Neuronal stem cell (in vitro differentiated cells): Measurements from ENCODE around the gene MORN3.

Experiments
- DNase-seq: peaks from one replicate; pipeline ENCODE4 v3.0.0-alpha.2; 2013; ENCODE audit warnings: low spot score
- H2AFZ ChIP-seq: one replicate; pipeline ENCODE4 v1.6.1; 2013; ENCODE audit warnings: mild to moderate bottlenecking, low read length, inconsistent platforms
- H2AK5ac ChIP-seq: 2 replicates; pipeline ENCODE4 v1.6.1; 2013; ENCODE audit warnings: low read depth, mild to moderate bottlenecking, inconsistent platforms, low read length, moderate library complexity, mixed read lengths
- H2BK120ac ChIP-seq: 2 replicates; pipeline ENCODE4 v1.6.1; 2013; ENCODE audit warnings: low read depth, mild to moderate bottlenecking, inconsistent platforms, low read length, moderate library complexity, mixed read lengths
- H2BK12ac ChIP-seq: one replicate; pipeline ENCODE4 v1.6.1; 2013; ENCODE audit warnings: low read length, inconsistent platforms
- H2BK15ac ChIP-seq: 2 replicates; pipeline ENCODE4 v1.6.1; 2013; ENCODE audit warnings: mild to moderate bottlenecking, low read length, inconsistent platforms, mixed read lengths
- H2BK5ac ChIP-seq: one replicate; pipeline ENCODE4 v1.6.1; 2013; ENCODE audit warnings: inconsistent platforms, mild to moderate bottlenecking, low read length, moderate library complexity
- H3K14ac ChIP-seq: one replicate; pipeline ENCODE4 v1.6.1; 2013; ENCODE audit warnings: low read length, inconsistent platforms
- H3K18ac ChIP-seq: 2 replicates; pipeline ENCODE4 v1.6.1; 2013; ENCODE audit warnings: low read length, inconsistent platforms
- H3K23ac ChIP-seq: 2 replicates; pipeline ENCODE4 v1.6.1; 2013; ENCODE audit warnings: low read depth, mild to moderate bottlenecking, mixed read lengths, low read length, inconsistent platforms; ENCODE audit not compliant: poor library complexity
- H3K27ac ChIP-seq: replicated peaks from 3 replicates; pipeline ENCODE4 v1.5.1; 2013; ENCODE audit warnings: low read length, inconsistent platforms
- H3K27me3 ChIP-seq, 3 experiments: 2 replicates each; pipeline ENCODE4 v1.6.1; 2013; ENCODE audit warnings: low read length in 3 of 3, mild to moderate bottlenecking in 2 of 3, inconsistent platforms in 1 of 3, low read depth in 1 of 3, mixed read lengths in 1 of 3, moderate library complexity in 1 of 3; ENCODE audit not compliant: control insufficient read depth in 3 of 3, insufficient read depth in 3 of 3
- H3K36me3 ChIP-seq, 2 donors: replicated peaks in 1 of 2; 2 replicates each; pipeline ENCODE4 v1.6.1; 2013; ENCODE audit warnings: low read length in 2 of 2; ENCODE audit not compliant: control insufficient read depth in 2 of 2, insufficient read depth in 2 of 2
- H3K4ac ChIP-seq: 2 replicates; pipeline ENCODE4 v1.6.1; 2013; ENCODE audit warnings: inconsistent platforms, mild to moderate bottlenecking, low read length, moderate library complexity
- H3K4me1 ChIP-seq, 2 donors: 1 replicate in 1 of 2; 2 replicates in 1 of 2; pipeline ENCODE4 v1.6.1; 2013; ENCODE audit warnings: low read length in 2 of 2, low read depth in 1 of 2; ENCODE audit not compliant: control insufficient read depth in 2 of 2, insufficient read depth in 1 of 2
- H3K4me2 ChIP-seq: one replicate; pipeline ENCODE4 v1.6.1; 2013; ENCODE audit warnings: mild to moderate bottlenecking, low read length, inconsistent platforms; ENCODE audit not compliant: insufficient read depth, poor library complexity, severe bottlenecking
- H3K4me3 ChIP-seq, 2 donors: 2 replicates each; pipeline ENCODE4 v1.5.1; 2013; ENCODE audit warnings: low read length in 2 of 2, mild to moderate bottlenecking in 2 of 2, inconsistent platforms in 1 of 2, moderate library complexity in 1 of 2
- H3K79me1 ChIP-seq: one replicate; pipeline ENCODE4 v1.6.1; 2013; ENCODE audit warnings: low read depth, mild to moderate bottlenecking, inconsistent platforms, low read length, moderate library complexity
- H3K9ac ChIP-seq: one replicate; pipeline ENCODE4 v1.6.1; 2013; ENCODE audit warnings: mild to moderate bottlenecking, low read depth, low read length, inconsistent platforms; ENCODE audit not compliant: poor library complexity
- H3K9me3 ChIP-seq, 2 donors: replicated peaks in 1 of 2; 2 replicates each; pipeline versions ENCODE3 to v1.6.1; 2013; ENCODE audit warnings: low read length in 2 of 2, mild to moderate bottlenecking in 2 of 2, inconsistent platforms in 1 of 2, low read depth in 1 of 2, mixed read lengths in 1 of 2, moderate library complexity in 1 of 2; ENCODE audit not compliant: control insufficient read depth in 2 of 2, insufficient read depth in 1 of 2
- H4K8ac ChIP-seq: one replicate; pipeline ENCODE4 v1.6.1; 2013; ENCODE audit warnings: low read depth, mild to moderate bottlenecking, inconsistent platforms, low read length, moderate library complexity
- H4K91ac ChIP-seq: one replicate; pipeline ENCODE4 v1.6.1; 2013; ENCODE audit warnings: low read length, low read depth, mild to moderate bottlenecking, inconsistent platforms; ENCODE audit not compliant: poor library complexity
- WGBS, 2 donors: extraction: QIAGEN DNeasy Blood & Tissue Kit; methylation state at CpG; one replicate each; pipeline ENCODE4 v1.1.7; 2013; ENCODE audit warnings: missing lambda C conversion rate in 2 of 2, mixed read lengths in 1 of 2; ENCODE audit not compliant: insufficient read length in 2 of 2, insufficient replicate concordance in 1 of 2; ENCODE audit errors: extremely low coverage in 2 of 2; 5-methylcytosine and 5-hydroxymethylcytosine counted together

The MORN3 gene

DNA sequence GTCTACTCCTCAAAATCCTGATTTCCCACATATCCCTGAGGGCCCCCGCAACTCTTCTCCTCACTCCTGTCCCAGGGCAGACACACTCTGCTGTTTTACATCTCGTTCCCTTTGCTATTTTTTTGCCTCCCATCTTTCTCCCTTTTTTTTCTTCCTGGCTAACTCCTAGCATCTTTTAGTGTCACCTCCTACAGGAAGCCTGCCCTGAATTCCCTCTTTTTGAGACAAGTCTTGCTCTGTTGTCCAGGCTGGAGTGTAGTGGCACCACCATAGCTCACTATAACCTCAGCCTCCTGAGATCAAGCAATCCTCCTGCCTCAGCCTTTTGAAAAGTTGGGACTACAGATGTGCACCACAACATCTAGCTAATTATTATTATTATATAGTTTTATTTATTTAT is 13.3 kb downstream of the MORN3 start:
- no peak overlapping the region for H2BK120ac ChIP-seq
- H3K9me3 ChIP-seq = no peaks in the 10 kb centered on the region
- no CpG with 5 or more reads among the region's 2 CpGs for WGBS, 2 donors

DNA sequence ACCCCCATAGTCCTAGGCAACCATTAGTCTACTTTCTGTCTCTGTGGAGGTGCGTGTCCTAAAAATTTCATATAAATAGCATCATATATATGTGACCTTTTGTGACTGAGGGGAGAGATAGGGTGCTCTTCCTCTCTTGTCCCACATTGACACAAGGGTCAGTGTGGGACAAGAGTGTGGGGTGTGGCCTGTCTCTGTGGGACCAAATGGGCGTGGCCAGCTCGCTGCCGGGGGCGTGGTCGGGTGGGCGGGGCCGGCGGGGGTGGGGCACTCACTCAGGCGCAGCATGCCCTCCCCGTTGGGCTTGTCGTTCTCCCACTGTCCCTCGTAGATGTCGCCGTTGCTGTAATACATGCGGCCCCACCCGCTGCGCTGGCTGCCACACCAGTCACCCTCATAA is 15.5 kb downstream of the MORN3 start:
- no peak overlapping the region for H2AFZ ChIP-seq
- H4K91ac ChIP-seq = no peak overlapping the region

More for the DNA sequence above, 13.3 kb downstream of the MORN3 start:
- no peak for DNase-seq
- Histone ChIP-seq H3K79me1 (no peaks in the 10 kb centered on the region), H4K91ac (no peak overlapping the region), H2AFZ (no peak overlapping the region), H2AK5ac (no peak overlapping the region), H3K4me3 (no peak overlapping the region), H3K18ac (no peak overlapping the region), H3K14ac (no peak overlapping the region), H3K36me3 (no peaks in the 10 kb centered on the region), H3K4ac (no peak overlapping the region), H3K9ac (no peak overlapping the region), H2BK12ac (no peak overlapping the region), H3K4me2 (no peak overlapping the region), H2BK15ac (no peak overlapping the region), H3K27ac (no peak overlapping the region), H3K23ac (no peak overlapping the region), H4K8ac (no peak overlapping the region), H3K27me3 (no peaks in the 10 kb centered on the region), H2BK5ac (no peak overlapping the region), H3K4me1 (peaks cover 9 to 10% of the 10 kb centered on the region in 2 donors)

GRCh38 chr12:121652767-121653497 is 16.5 kb downstream of the MORN3 start:
- Histone ChIP-seq H2AK5ac (peak overlapping the region; percentile 96), H3K18ac (peak overlapping the region; percentile 77), H3K27ac (no peak overlapping the region), H2BK120ac (no peak overlapping the region), H3K36me3 (no peaks in the 10 kb centered on the region), H3K9me3 (no peaks in the 10 kb centered on the region), H2AFZ (no peak overlapping the region), H3K4me3 (no peak overlapping the region), H4K91ac (no peak overlapping the region), H3K4me2 (no peak overlapping the region), H2BK15ac (peak overlapping the region; percentile 63), H3K9ac (peak overlapping the region; percentile 40), H3K4me1 (no peaks in the 10 kb centered on the region), H3K23ac (no peak overlapping the region), H2BK12ac (peak overlapping the region; percentile 18), H2BK5ac (no peak overlapping the region), H3K14ac (no peak overlapping the region), H4K8ac (no peak overlapping the region), H3K27me3 (no peaks in the 10 kb centered on the region), H3K4ac (peak overlapping the region; percentile 43), H3K79me1 (no peaks in the 10 kb centered on the region)
- no CpG with 5 or more reads among the region's 16 CpGs for WGBS, 2 donors
- no peak for DNase-seq

More for the DNA sequence above, 15.5 kb downstream of the MORN3 start:
- no peak overlapping the region for H2BK12ac ChIP-seq
- H3K4me3 ChIP-seq = no peak overlapping the region
- no peaks in the 10 kb centered on the region for H3K36me3 ChIP-seq
- peak overlapping the region; percentile 21 for H3K9ac ChIP-seq
- H3K14ac ChIP-seq = no peak overlapping the region
- no peaks in the 10 kb centered on the region for H3K9me3 ChIP-seq
- H3K4me1 ChIP-seq = peaks cover 6% of the 10 kb centered on the region in 2 donors
- no peak overlapping the region for H4K8ac ChIP-seq
- no peak overlapping the region for H2BK15ac ChIP-seq
- H3K18ac ChIP-seq = peak overlapping the region; percentile 46
- H3K23ac ChIP-seq = no peak overlapping the region
- H2AK5ac ChIP-seq = no peak overlapping the region
- no peak overlapping the region for H2BK5ac ChIP-seq
- no peak overlapping the region for H3K4me2 ChIP-seq
- DNase-seq = no peak
- no peaks in the 10 kb centered on the region for H3K79me1 ChIP-seq
- H3K27me3 ChIP-seq = no peaks in the 10 kb centered on the region
- WGBS, 2 donors = no CpG with 5 or more reads among the region's 18 CpGs
- no peak overlapping the region for H3K4ac ChIP-seq
- no peak overlapping the region for H2BK120ac ChIP-seq
- H3K27ac ChIP-seq = no peak overlapping the region

- Histone ChIP-seq H2AK5ac (no peak overlapping the region), H2BK15ac (no peak overlapping the region), H3K9ac (no peak overlapping the region), H4K91ac (no peak overlapping the region), H3K4me3 (no peak overlapping the region), H2AFZ (no peak overlapping the region), H3K27ac (no peak overlapping the region), H3K4me2 (no peak overlapping the region), H3K18ac (no peak overlapping the region), H3K9me3 (no peaks in the 10 kb centered on the region), H3K4me1 (no peaks in the 10 kb centered on the region), H3K27me3 (no peaks in the 10 kb centered on the region), H2BK5ac (no peak overlapping the region), H3K79me1 (no peaks in the 10 kb centered on the region), H3K36me3 (no peaks in the 10 kb centered on the region), H4K8ac (no peak overlapping the region), H3K14ac (no peak overlapping the region), H2BK120ac (no peak overlapping the region), H3K4ac (no peak overlapping the region), H2BK12ac (no peak overlapping the region), H3K23ac (no peak overlapping the region)
- no peak for DNase-seq
- WGBS, 2 donors = no CpG with 5 or more reads among the region's 8 CpGs
Measured at GRCh38 chr12:121651320-121651719, 18.1 kb downstream of the MORN3 start.
